Measurements from ENCODE around the gene ZNF428. TPM values are rescaled to one million over a fixed set of nuclear protein-coding genes. Genes with fewer than 3 reads are reported as not detected.
"Not testable (repeated sequence)": the region's sequence is repeated elsewhere in the genome, so short reads cannot be mapped to it uniquely, and the experiment has no call there.

The ZNF428 gene
- total and polyA plus RNA-seq, 11 donors, result 25.1 to 64.5 (median 31.3) TPM

DNA sequence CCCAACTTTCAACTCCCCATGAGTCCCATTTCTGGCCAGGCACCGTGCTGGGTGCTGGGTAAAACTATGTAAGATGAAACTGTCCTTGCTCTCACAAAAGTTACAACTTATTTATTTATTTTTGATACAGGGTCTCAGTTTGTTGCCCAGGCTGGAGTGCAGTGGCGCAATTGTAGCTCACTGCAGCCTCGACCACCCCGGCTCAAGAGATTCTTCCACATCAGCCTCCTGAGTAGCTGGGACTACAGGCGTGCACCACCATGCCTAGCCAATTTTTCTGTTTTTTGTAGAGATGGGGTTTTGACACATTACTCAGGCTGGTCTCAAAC, 33.1 kb upstream of the ZNF428 start:
- no peak overlapping the region for H3K4me3 ChIP-seq
- H3K36me3 ChIP-seq, result peaks cover 0 to 98% (median 40%) of the 10 kb centered on the region in 9 donors
- ATAC-seq (no peak), DNase-seq (no peak)
- no peaks in the 10 kb centered on the region for H3K9me3 ChIP-seq
- no peak overlapping the region for H3K27ac ChIP-seq
- peaks cover 0 to 4% (median 0%) of the 10 kb centered on the region in 12 donors for H3K4me1 ChIP-seq
- WGBS, 4 donors, result 74 to 79% (median 75%) methylated on average over 5 of the region's 5 CpGs
- H3K27me3 ChIP-seq, result no peaks in the 10 kb centered on the region
- TF ChIP-seq POLR2A (IDR thresholded peaks at IDR 0.05), result no peak
- TF ChIP-seq, protein P1, sequence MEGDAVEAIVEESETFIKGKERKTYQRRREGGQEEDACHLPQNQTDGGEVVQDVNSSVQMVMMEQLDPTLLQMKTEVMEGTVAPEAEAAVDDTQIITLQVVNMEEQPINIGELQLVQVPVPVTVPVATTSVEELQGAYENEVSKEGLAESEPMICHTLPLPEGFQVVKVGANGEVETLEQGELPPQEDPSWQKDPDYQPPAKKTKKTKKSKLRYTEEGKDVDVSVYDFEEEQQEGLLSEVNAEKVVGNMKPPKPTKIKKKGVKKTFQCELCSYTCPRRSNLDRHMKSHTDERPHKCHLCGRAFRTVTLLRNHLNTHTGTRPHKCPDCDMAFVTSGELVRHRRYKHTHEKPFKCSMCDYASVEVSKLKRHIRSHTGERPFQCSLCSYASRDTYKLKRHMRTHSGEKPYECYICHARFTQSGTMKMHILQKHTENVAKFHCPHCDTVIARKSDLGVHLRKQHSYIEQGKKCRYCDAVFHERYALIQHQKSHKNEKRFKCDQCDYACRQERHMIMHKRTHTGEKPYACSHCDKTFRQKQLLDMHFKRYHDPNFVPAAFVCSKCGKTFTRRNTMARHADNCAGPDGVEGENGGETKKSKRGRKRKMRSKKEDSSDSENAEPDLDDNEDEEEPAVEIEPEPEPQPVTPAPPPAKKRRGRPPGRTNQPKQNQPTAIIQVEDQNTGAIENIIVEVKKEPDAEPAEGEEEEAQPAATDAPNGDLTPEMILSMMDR (IDR thresholded peaks at IDR 0.05), result peak in 2 of 12 donors; percentile 12 to 26
- intact Hi-C loops (cut with DNase I), result loop anchor here in 9 of 10 donors (2.0 to 10.0 kb wide), 9 partner anchors 58 to 208 kb away; partner anchors contain the start of genes IRGQ (in 1 of the 9) and ZNF576 (in 1 of the 9)

DNA sequence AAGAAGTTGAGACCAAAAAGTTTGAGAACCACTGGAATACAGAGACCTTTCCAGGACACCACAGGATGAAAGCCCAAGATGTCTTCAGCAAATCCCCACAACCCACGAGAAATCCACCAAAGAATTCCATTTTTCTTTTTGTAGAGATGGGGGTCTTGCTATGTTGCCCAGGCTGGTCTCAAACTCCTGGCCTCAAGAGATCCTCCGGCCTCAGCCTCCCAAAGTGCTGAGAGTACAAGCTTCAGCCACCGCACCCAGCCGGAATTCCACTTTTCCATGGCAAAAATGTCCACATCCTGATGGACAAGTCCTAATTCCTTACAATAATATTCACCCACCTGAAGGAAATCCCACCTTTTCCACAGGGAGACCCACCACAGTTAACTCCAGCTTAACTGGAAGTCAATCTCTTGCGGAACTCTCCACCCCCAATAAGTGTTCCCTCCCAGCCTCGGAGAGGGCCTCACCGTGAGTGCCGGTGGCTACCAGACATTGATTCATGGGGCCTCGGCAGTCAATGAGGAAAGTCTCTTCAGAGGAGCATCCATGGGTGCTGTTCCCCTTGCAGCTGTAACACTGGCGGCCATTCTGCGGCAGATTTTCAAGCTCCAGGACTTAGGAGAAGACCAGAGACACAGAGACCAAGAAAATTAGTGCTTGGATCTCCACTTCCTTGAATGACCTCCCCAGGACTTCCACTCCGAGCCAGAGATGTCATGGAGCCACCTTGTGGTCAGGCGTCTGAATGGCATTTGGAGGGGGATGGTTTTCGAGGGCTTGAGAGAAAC, 32.5 kb upstream of the ZNF428 start:
- Histone ChIP-seq H3K36me3 (peaks cover 0 to 97% (median 40%) of the 10 kb centered on the region in 9 donors), H3K4me3 (peak overlapping the region in 1 of 12 donors; percentile 25), H3K4me1 (peaks cover 0 to 4% (median 0%) of the 10 kb centered on the region in 12 donors), H3K27me3 (no peaks in the 10 kb centered on the region), H3K27ac (no peak overlapping the region), H3K9me3 (no peaks in the 10 kb centered on the region)
- intact Hi-C loops (cut with DNase I), result loop anchor here in 9 of 10 donors (2.0 to 10.0 kb wide), 9 partner anchors 57 to 207 kb away; partner anchors contain the start of genes IRGQ (in 1 of the 9) and ZNF576 (in 1 of the 9)
- DNase-seq, result peak in 4 of 5 donors; percentile 44 to 62 (median 47)
- peak in 3 of 4 donors; percentile 67 to 82 (median 80) for ATAC-seq
- TF ChIP-seq, protein P1 (IDR thresholded peaks at IDR 0.05), result peak; percentile 59 to 81 (median 76)
- TF ChIP-seq POLR2A (IDR thresholded peaks at IDR 0.05), result no peak
- WGBS, 4 donors, result 63 to 70% (median 67%) methylated on average over 13 to 14 of the region's 14 CpGs

DNA sequence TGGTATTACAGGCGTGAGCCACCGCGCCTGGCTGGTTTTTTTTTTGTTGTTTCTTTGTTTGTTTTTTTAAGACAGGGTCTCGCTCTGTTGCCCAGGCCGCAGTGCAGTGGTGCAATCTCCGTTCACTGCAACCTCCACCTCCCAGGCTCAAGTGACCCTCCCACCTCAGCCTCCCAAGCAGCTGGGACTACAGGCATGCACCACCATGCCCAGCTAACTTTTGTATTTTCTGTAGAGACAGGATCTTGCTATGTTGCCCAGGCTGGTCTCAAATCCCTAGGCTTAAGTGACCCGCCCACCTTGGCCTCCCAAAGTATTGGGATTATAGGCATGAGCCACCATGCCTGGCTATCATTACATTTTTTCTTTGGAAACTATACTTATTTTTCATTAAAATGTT, 30.8 kb upstream of the ZNF428 start:
- WGBS, 4 donors, result 96 to 99% (median 97%) methylated on average over 7 of the region's 7 CpGs
- H3K27ac ChIP-seq, H3K4me1 ChIP-seq, H3K4me3 ChIP-seq, ATAC-seq, DNase-seq, H3K9me3 ChIP-seq, H3K27me3 ChIP-seq: not testable (repeated sequence)
- H3K36me3 ChIP-seq, result peaks cover 0 to 83% (median 33%) of the 10 kb centered on the region in 9 donors
- intact Hi-C loops (cut with DNase I), result loop anchor here in 8 of 10 donors (5.0 to 10.0 kb wide), 8 partner anchors 55 to 205 kb away; partner anchors contain the start of genes IRGQ (in 1 of the 8) and ZNF576 (in 1 of the 8)

DNA sequence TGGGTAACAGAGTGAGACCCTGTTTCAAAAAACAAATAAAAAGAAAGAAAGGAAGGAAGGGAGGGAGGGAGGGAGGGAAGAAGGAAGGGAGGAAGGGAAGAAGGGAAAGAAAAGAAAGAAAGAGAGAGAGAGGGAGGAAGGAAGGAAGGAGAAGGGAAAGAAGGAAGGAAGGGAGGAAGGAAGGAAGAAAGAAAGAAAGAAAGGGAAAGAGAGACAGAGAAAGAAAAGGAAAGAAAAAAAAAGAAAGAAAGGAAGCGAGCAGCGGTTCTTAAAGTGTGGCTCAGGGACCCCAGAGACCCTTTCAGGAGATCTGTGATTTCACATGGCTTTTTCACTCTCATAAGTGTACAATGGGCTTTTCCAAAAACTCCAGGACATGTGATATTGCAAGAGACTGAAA, 30.1 kb upstream of the ZNF428 start:
- no peak for ATAC-seq
- WGBS, 4 donors, result 81 to 89% (median 82%) methylated on average over 2 of the region's 2 CpGs
- TF ChIP-seq, protein P1 (IDR thresholded peaks at IDR 0.05), result no peak
- no peak for TF ChIP-seq POLR2A (IDR thresholded peaks at IDR 0.05)
- no peak for DNase-seq
- Histone ChIP-seq H3K36me3 (peaks cover 0 to 75% (median 27%) of the 10 kb centered on the region in 9 donors), H3K9me3 (peaks cover 0 to 7% (median 0%) of the 10 kb centered on the region in 12 donors), H3K4me1 (peaks cover 0 to 4% (median 0%) of the 10 kb centered on the region in 12 donors), H3K4me3 (no peak overlapping the region), H3K27me3 (no peaks in the 10 kb centered on the region), H3K27ac (no peak overlapping the region)
- intact Hi-C loops (cut with DNase I), result loop anchor here in 1 of 10 donors (10.0 kb wide), 1 partner anchor 205 kb away; no protein-coding TSS in a partner anchor

Data from heart left ventricle (tissue), 16 donors.